Measurements from ENCODE around the gene PLIN5. TPM values are rescaled to one million over a fixed set of nuclear protein-coding genes. Genes with fewer than 3 reads are reported as not detected.

Gene PLIN5
- polyA plus RNA-seq (1.0 and 1.3 TPM in 2 replicates), polyA minus RNA-seq (0.35 and 1.2 TPM in 2 replicates)

DNA sequence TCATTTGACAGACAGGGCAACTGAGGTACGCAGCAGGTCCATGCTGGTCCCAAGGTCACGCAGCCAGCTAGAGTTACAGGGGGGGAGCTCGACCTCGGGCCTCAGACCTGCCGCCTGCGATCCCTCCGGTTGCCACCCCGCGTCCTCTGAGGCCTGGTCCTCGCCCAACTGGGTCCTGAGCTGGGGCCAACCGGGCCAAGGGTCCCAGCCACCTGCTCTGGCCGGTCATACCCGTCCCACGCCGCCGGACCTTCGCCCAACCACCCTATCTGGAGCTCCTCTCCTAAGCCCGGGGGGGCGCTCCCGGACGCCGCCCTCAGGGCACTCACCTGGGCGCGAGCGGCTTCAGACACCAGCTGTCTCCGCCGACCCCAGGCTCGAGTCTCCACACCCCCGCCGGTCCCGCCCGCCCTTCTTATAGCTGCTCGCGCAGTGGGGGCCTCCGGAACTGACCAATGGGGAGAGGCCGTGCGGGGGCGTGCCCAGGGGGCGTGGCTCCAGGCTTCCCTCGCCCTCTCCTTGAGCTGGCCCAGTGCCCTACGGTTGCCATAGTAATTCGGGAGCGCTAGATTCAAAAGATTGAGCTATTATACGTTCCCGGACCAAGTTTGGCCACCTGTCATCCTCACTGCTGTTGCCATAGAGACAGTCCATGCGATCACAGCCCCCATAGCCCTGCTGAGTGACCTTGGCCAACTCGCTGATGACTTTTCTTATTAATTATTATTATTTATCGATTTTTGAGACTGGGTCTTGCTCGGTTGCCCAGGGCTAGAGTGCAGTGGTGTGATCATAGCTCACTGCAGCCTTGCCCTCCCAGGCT lies at the start of gene PLIN5:
Gene PLIN5 (minus strand): TSS at position 389 of the 823 bp plus-strand sequence. CDS start 1,150 bp downstream, outside the sequence.
- H2AFZ ChIP-seq (ENCODE audit: low read depth, low read length): no peak within 1 kb of the TSS
- no peaks in the 10 kb centered on the region for H3K79me2 ChIP-seq (replicated peaks; ENCODE audit: insufficient read depth, low read length)
- H3K4me2 ChIP-seq (ENCODE audit: low read length): peak within 1 kb of the TSS; percentile 11
- H3K4me3 ChIP-seq (ENCODE audit: low read length): peak within 1 kb of the TSS; percentile 58
- TF ChIP-seq MXI1 (conservative IDR thresholded peaks at IDR 0.05; ENCODE audit: poor library complexity, severe bottlenecking): peak; percentile 60
- TF ChIP-seq SMC3 (conservative IDR thresholded peaks at IDR 0.05; ENCODE audit: poor library complexity): no peak
- no peak for TF ChIP-seq EZH2 (IDR thresholded peaks at IDR 0.05; ENCODE audit: borderline replicate concordance, insufficient read depth, low read length, poor library complexity, severe bottlenecking)
- TF ChIP-seq REST (IDR thresholded peaks at IDR 0.05; ENCODE audit: borderline replicate concordance): no peak
- no peak for TF ChIP-seq EP300 (conservative IDR thresholded peaks at IDR 0.05; ENCODE audit: poor library complexity, severe bottlenecking)
- TF ChIP-seq POLR2AphosphoS5 (IDR thresholded peaks at IDR 0.05): no peak
- no peaks in the 10 kb centered on the region for H3K36me3 ChIP-seq (ENCODE audit: insufficient read depth, low read length)
- H4K20me1 ChIP-seq (ENCODE audit: insufficient read depth): no peaks in the 10 kb centered on the region
- H3K9me3 ChIP-seq (ENCODE audit: low read length): no peaks in the 10 kb centered on the region
- H3K27ac ChIP-seq (ENCODE audit: low read length): no peak within 1 kb of the TSS
- no peaks in the 10 kb centered on the region for H3K9me2 ChIP-seq (ENCODE audit: insufficient read depth, low read length)
- no peak within 1 kb of the TSS for H3K9ac ChIP-seq (ENCODE audit: low read length)
- H3F3A ChIP-seq (ENCODE audit: insufficient read depth, low read length, poor library complexity, severe bottlenecking): no peaks in the 10 kb centered on the region
- H3K27me3 ChIP-seq (ENCODE audit: insufficient read depth, low read depth, low read length): no peaks in the 10 kb centered on the region

DNA sequence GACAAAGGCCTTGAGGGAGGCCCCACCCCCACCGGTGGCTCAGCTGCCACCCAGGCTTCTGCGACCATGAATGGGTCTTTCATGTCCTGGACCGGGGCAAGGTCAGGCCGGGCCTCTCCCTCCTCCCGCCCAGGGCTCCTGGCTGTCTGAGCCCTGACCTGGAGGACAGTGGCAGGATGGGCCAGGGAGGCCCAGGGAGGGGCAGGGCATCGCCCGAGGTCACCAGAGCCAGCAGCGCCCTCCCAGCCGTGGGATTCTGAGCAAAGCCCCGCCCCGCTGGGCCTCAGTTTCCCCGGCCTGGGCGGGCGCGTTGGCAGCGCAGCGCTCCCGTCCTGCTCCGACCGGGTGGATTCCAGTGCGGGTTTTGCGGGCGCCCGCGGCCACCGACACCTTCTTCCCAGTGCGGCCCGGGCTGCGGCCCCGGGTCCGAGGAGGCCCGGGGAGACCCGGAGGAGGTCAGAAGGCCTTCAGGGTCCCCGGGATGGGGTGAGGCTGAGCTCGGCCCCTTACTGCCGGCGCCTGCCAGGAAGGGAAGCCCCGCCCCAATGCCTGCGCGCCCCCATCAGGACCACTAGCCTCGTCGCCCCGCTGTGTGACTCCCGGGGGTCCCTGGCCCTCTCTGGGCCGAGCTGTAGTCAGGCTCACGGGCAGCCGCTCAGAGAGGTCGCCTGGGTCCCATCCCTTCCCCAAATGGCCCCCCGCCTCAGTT lies 49.1 kb upstream of the PLIN5 start:
- Histone ChIP-seq H3K4me3 (ENCODE audit: low read length) (peak overlapping the region; percentile 91), H3K4me2 (ENCODE audit: low read length) (peak overlapping the region; percentile 76), H3K27ac (ENCODE audit: low read length) (peak overlapping the region; percentile 51), H3K36me3 (ENCODE audit: insufficient read depth, low read length) (no peaks in the 10 kb centered on the region), H3K79me2 (replicated peaks; ENCODE audit: insufficient read depth, low read length) (peaks cover 11% of the 10 kb centered on the region), H3K9me3 (ENCODE audit: low read length) (no peaks in the 10 kb centered on the region), H3K9me2 (ENCODE audit: insufficient read depth, low read length) (no peaks in the 10 kb centered on the region), H3K9ac (ENCODE audit: low read length) (peak overlapping the region; percentile 86), H2AFZ (ENCODE audit: low read depth, low read length) (peak overlapping the region; percentile 83), H3K27me3 (ENCODE audit: insufficient read depth, low read depth, low read length) (no peaks in the 10 kb centered on the region), H4K20me1 (ENCODE audit: insufficient read depth) (peaks cover 7% of the 10 kb centered on the region), H3F3A (ENCODE audit: insufficient read depth, low read length, poor library complexity, severe bottlenecking) (no peaks in the 10 kb centered on the region)
- TF ChIP-seq EP300 (conservative IDR thresholded peaks at IDR 0.05; ENCODE audit: poor library complexity, severe bottlenecking): no peak
- TF ChIP-seq, protein P1, sequence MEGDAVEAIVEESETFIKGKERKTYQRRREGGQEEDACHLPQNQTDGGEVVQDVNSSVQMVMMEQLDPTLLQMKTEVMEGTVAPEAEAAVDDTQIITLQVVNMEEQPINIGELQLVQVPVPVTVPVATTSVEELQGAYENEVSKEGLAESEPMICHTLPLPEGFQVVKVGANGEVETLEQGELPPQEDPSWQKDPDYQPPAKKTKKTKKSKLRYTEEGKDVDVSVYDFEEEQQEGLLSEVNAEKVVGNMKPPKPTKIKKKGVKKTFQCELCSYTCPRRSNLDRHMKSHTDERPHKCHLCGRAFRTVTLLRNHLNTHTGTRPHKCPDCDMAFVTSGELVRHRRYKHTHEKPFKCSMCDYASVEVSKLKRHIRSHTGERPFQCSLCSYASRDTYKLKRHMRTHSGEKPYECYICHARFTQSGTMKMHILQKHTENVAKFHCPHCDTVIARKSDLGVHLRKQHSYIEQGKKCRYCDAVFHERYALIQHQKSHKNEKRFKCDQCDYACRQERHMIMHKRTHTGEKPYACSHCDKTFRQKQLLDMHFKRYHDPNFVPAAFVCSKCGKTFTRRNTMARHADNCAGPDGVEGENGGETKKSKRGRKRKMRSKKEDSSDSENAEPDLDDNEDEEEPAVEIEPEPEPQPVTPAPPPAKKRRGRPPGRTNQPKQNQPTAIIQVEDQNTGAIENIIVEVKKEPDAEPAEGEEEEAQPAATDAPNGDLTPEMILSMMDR (IDR thresholded peaks at IDR 0.05; ENCODE audit: poor library complexity, severe bottlenecking): peak; percentile 36
- TF ChIP-seq REST (IDR thresholded peaks at IDR 0.05; ENCODE audit: borderline replicate concordance): peak; percentile 49
- no peak for TF ChIP-seq EZH2 (IDR thresholded peaks at IDR 0.05; ENCODE audit: borderline replicate concordance, insufficient read depth, low read length, poor library complexity, severe bottlenecking)
- no peak for TF ChIP-seq POLR2AphosphoS5 (IDR thresholded peaks at IDR 0.05)
- TF ChIP-seq TAF1 (IDR thresholded peaks at IDR 0.05; ENCODE audit: low read depth): no peak

Data from neural cell (in vitro differentiated cells).